ENCODE measurements around the gene DUSP9.
"Not testable (repeated sequence)": the region's sequence is repeated elsewhere in the genome, so short reads cannot be mapped to it uniquely, and the experiment has no call there.

The DUSP9 gene, protein sequence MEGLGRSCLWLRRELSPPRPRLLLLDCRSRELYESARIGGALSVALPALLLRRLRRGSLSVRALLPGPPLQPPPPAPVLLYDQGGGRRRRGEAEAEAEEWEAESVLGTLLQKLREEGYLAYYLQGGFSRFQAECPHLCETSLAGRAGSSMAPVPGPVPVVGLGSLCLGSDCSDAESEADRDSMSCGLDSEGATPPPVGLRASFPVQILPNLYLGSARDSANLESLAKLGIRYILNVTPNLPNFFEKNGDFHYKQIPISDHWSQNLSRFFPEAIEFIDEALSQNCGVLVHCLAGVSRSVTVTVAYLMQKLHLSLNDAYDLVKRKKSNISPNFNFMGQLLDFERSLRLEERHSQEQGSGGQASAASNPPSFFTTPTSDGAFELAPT

GRCh38 chrX:153646620-153647373 lies at the start of gene DUSP9:
DUSP9 (plus strand) TSS chrX:153647203; CDS start chrX:153647954, 751 bp downstream.
- DNase-seq, result no peak

- DNase-seq, result peak; percentile 10
Observed at GRCh38 chrX:153598541-153599191, 48.3 kb upstream of the DUSP9 start, which contains the start of gene CCNQ. CCNQ (minus strand) TSS chrX:153599139; CDS start chrX:153599073, 66 bp downstream.

GRCh38 chrX:153599192-153600031 lies 47.6 kb upstream of the DUSP9 start:
- DNase-seq, result peak; percentile 79

DNA sequence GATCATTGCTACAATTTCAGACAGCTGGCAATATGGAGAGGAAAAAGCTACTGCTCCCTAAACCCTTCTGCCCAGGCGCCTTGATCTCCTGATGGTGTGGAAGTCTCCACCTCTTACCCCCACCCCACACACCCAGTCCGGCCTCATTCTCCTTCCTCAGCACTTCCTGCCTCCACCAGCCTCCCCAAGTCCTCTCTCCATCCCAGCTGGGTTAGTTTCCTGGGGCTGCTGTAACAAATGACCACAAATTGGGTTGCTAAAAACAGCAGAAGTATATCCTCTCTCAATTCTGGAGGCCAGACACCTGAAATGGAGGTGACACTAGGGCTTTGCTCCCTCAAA lies 47.0 kb upstream of the DUSP9 start:
- no peak for DNase-seq

- no peak for DNase-seq
Observed at GRCh38 chrX:153600921-153601320, 46.1 kb upstream of the DUSP9 start.

GRCh38 chrX:153601511-153602110 lies 45.4 kb upstream of the DUSP9 start:
- no peak for DNase-seq

GRCh38 chrX:153602601-153603000 lies 44.4 kb upstream of the DUSP9 start:
- DNase-seq, result no peak

DNA sequence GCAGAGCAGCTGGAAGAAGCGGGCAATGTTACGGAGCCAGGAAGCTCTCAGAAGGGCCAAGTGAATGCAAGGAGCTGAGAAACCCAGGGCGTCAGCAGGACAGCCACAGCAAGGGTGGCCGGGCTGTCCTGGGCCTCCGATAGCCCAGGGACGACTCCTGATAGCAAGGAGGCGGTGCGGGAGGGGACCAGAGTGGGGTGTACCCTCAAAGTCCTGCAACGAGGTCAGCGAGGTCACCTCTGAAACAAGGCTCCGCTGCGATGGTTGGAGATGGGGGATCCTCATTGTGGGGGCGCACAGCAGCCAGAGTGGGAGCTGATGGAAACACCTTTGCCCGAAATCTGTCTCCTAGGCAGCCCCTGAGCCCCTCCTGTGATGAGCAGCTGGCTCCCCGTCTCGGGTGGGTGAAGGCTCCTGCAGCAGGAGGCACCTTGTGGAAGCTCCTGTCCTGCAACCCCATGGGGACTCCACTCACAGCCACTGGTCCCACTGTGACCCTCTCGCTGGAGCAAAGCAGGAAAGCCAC lies 43.8 kb upstream of the DUSP9 start:
- no peak for DNase-seq

DNA sequence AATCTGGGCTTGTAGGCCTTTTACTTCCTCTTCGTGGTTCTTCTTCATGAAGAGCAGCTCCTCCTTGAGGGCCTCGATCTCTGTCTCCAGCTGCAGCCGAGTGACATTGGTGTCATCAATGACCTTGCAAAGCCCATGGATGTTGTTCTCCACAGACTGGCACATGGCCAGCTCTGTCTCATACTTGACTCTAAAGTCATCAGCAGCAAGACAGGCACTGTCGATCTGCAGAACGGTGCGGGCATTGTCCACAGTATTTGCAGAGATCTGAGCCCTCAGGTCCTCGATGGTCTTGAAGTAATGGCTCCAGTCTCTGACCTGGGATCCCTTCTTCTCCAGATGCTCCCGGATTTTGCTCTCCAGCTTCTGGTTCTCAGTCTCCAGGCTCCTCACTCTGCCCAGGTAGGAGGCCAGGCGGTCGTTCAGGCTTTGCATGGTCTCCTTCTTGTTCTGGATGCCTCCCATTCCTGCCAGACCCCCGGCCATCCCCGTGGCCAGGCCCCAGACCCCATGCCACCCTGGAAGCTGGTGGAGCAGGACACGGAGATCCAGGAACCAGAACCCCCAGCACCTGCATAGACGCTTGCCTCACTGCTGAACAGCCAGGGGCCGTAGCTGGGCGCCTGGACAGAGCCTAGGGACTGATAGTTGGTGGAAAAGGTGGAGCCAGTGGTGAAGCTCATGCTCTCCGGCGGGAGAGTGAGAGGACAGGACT lies 42.2 kb upstream of the DUSP9 start:
- DNase-seq, result not testable (repeated sequence)

DNA sequence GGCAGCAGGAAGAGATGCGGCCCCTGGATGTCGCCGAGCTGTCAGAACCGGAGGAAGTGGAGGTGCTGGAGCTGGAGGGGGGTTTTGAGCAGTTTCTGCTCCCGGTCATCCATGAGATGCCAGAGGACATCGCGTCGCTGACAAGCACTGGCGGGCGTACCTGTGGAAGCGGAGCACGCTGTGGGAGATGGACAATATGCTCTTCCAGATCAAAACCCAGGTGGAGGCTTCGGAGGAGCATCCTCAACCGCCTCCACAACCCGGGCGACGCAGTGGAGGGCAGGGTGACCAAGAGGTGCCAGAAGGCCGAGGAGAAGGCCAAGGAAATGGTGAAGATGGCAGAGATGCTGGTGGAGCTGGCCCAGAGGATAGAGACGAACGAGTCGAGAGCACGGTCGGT lies 40.5 kb upstream of the DUSP9 start:
- DNase-seq, result no peak

GRCh38 chrX:153608376-153608775 lies 38.6 kb upstream of the DUSP9 start:
- no peak for DNase-seq

GRCh38 chrX:153608806-153609205 lies 38.2 kb upstream of the DUSP9 start:
- DNase-seq, result no peak

GRCh38 chrX:153609917-153610835 lies 36.8 kb upstream of the DUSP9 start:
- peak; percentile 77 for DNase-seq

- DNase-seq, result no peak
Observed at GRCh38 chrX:153610836-153611213, 36.2 kb upstream of the DUSP9 start.

DNA sequence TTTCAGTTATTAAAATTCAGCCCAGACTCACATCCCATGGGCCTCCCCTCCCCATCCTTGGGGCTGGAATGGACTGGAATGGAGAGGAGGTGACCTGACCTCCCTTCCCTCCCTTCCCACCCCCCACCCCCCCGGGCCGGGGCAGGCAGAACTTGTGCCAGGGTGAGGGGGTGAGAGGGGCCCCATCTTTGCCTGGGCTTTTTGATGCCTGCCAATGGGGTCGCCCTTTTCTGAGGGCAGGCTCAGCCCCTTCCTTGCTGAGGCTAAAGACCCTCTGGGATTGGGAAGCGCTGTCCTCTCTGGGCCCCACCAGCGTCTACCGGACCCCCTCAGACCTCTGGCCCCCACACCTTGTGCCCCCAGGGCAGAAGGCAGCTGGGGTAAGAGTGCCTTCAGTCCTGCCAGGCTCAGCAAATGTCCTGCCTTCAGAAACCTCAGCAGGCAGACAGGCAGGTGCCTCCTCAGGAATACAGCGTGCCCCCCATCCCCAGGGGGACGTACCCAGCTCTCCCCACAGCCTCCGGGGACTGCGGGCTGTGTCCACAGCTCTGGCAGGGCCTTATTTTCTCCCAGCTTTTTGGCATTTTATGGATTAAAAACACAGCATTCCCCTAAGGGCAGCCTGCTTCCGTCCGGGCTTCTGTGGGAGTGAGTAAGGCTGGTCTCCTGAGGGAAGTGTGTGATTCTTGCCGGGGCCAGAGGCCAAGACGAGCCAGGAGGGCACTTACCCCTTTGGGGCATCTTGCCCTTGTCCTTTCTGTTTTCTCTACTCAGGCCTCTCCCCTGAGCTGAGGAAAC lies 35.5 kb upstream of the DUSP9 start:
- no peak for DNase-seq

DNA sequence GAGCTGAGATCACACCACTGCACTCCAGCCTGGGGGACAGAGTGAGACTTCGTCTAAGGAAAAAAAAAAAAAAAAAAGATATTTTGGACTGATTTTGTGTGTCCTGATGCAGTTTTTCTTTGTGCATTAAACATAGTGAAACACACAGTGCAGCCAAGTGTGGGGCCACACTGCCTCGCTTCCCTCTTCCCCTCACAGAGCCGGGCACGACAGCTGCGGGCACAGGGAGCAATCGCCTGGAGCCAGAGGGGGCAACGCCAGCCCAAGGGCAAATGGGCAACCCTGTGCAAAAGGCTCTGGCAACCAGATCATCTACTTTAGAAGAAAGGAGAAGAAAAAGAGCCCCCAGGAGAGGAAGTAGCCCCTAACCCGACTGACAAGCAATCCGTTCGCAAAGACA lies 34.6 kb upstream of the DUSP9 start:
- DNase-seq, result no peak

DNA sequence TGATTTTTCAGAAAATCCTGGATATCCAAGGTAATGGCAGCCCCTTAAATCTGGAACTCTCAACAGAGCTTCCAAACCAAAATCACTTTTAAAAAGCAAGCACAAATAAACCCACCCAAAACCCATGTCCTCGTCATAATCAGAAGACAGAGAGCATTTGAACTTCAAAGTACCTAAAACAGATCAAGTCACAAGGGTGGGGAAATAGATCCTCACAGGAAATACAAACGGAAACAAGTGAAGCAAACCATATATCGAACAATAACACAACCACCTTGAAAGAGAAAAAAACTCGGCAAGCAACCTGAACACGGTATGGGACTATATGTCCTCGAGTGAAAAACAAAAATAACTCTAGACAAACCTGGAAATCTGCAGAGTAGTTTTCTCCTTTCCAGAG lies 32.2 kb upstream of the DUSP9 start:
- no peak for DNase-seq

DNA sequence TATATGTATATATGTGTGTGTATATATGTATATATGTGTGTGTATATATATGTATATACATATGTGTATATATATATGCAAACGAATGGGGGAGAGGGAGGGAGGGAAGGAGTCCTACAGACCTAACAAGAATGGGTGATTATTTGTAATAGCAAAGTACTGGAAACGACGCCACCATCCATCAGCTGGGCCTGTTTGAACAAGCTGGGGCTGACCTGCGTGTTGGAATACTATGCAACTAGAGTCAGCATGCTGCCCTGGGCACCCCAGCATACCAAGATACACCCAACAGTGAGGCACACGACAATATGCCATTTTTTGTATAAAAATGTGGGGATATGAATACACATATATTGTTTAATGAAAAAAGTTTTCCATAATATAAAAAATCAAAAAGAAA lies 26.4 kb upstream of the DUSP9 start:
- DNase-seq, result no peak

- no peak for DNase-seq
Observed at GRCh38 chrX:153621949-153622598, 24.9 kb upstream of the DUSP9 start.
